HG03342 (cell line): ENCODE results near the gene PPIC.
"Not testable (repeated sequence)": the region's sequence is repeated elsewhere in the genome, so short reads cannot be mapped to it uniquely, and the experiment has no call there.

Experiments used
- ATAC-seq: cut with Tn5 transposase; IDR thresholded peaks from one replicate; pipeline ENCODE4 v1.9.1; 2021; ENCODE audit warnings: mild to moderate bottlenecking, moderate library complexity; ENCODE audit not compliant: unreplicated experiment

PPIC gene

GRCh38 chr5:123012321-123012720 is 24.2 kb downstream of the PPIC start:
- no peak for ATAC-seq

GRCh38 chr5:123007754-123008153 is 28.8 kb downstream of the PPIC start:
- no peak for ATAC-seq

- no peak for ATAC-seq
These were observed 29.3 kb downstream of the PPIC start for GRCh38 chr5:123007182-123007581.

- ATAC-seq, result no peak
These were observed 34.7 kb downstream of the PPIC start for GRCh38 chr5:123001808-123002207.

GRCh38 chr5:123000731-123001130 is 35.8 kb downstream of the PPIC start:
- ATAC-seq, result no peak

- ATAC-seq, result peak; percentile 96
These were observed 36.5 kb downstream of the PPIC start for GRCh38 chr5:122999947-123000563.

GRCh38 chr5:122997294-122997693 is 39.2 kb downstream of the PPIC start:
- ATAC-seq, result no peak

- ATAC-seq, result no peak
These were observed 40.4 kb downstream of the PPIC start for GRCh38 chr5:122996091-122996490.

- ATAC-seq, result peak; percentile 92
These were observed 50.4 kb downstream of the PPIC start for GRCh38 chr5:122985954-122986721.

- no peak for ATAC-seq
These were observed 51.4 kb downstream of the PPIC start for GRCh38 chr5:122985006-122985700.

GRCh38 chr5:122984425-122984824 is 52.1 kb downstream of the PPIC start:
- ATAC-seq, result no peak

- ATAC-seq, result no peak
These were observed 54.1 kb downstream of the PPIC start for GRCh38 chr5:122982376-122982775.

GRCh38 chr5:122981846-122982245 is 54.7 kb downstream of the PPIC start:
- no peak for ATAC-seq

GRCh38 chr5:122978644-122979297 is 57.8 kb downstream of the PPIC start:
- ATAC-seq, result no peak

GRCh38 chr5:122978068-122978467 is 58.5 kb downstream of the PPIC start:
- no peak for ATAC-seq

GRCh38 chr5:122977319-122977718 is 59.2 kb downstream of the PPIC start:
- no peak for ATAC-seq

GRCh38 chr5:122974251-122974650 is 62.3 kb downstream of the PPIC start:
- not testable (repeated sequence) for ATAC-seq

- ATAC-seq, result not testable (repeated sequence)
These were observed 62.8 kb downstream of the PPIC start for GRCh38 chr5:122973759-122974158.
